ENCODE measurements around the gene KDM6B.

GRCh38 chr17:7882629-7883028 lies 48.6 kb downstream of the KDM6B start:
- no peak for TF ChIP-seq CTCF (IDR thresholded peaks at IDR 0.05)
- TF ChIP-seq POLR2AphosphoS5 (IDR thresholded peaks at IDR 0.05): no peak
- no peak for TF ChIP-seq POLR2A (IDR thresholded peaks at IDR 0.05)
